BE2C (cell line): ENCODE data around the gene MTHFSD.

Source experiments
- DNase-seq: peaks from one replicate; pipeline ENCODE4 v3.0.0-alpha.2; 2020
- H3K27me3 ChIP-seq: fragments of 250-450 bp; sonication (Bioruptor Pico); 2 replicates; pipeline ENCODE4 v1.5.1; 2020; ENCODE audit warnings: mild to moderate bottlenecking
- H3K36me3 ChIP-seq: fragments of 250-450 bp; sonication (Bioruptor Pico); 2 replicates; pipeline ENCODE4 v1.5.1; 2020; ENCODE audit warnings: mild to moderate bottlenecking
- H3K4me1 ChIP-seq: fragments of 250-450 bp; sonication (Bioruptor Pico); 2 replicates; pipeline ENCODE4 v1.5.1; 2020
- H3K4me3 ChIP-seq: 2 replicates; pipeline ENCODE4 v1.5.1; 2011; ENCODE audit warnings: low read depth, low read length
- H3K9me3 ChIP-seq: fragments of 250-450 bp; sonication (Bioruptor Pico); 2 replicates; pipeline ENCODE4 v1.5.1; 2020
- CTCF ChIP-seq: IDR thresholded peaks from 2 replicates; pipeline ENCODE4 v1.5.1; 2012; ENCODE audit warnings: mild to moderate bottlenecking, low read depth, low read length

MTHFSD gene

GRCh38 chr16:86501989-86502855 lies 52.8 kb downstream of the MTHFSD start:
- H3K4me3 ChIP-seq: no peak overlapping the region
- peaks cover 99% of the 10 kb centered on the region for H3K27me3 ChIP-seq
- no peak for DNase-seq
- no peaks in the 10 kb centered on the region for H3K36me3 ChIP-seq
- H3K9me3 ChIP-seq: no peaks in the 10 kb centered on the region
- H3K4me1 ChIP-seq: no peaks in the 10 kb centered on the region
- no peak for TF ChIP-seq CTCF

DNA sequence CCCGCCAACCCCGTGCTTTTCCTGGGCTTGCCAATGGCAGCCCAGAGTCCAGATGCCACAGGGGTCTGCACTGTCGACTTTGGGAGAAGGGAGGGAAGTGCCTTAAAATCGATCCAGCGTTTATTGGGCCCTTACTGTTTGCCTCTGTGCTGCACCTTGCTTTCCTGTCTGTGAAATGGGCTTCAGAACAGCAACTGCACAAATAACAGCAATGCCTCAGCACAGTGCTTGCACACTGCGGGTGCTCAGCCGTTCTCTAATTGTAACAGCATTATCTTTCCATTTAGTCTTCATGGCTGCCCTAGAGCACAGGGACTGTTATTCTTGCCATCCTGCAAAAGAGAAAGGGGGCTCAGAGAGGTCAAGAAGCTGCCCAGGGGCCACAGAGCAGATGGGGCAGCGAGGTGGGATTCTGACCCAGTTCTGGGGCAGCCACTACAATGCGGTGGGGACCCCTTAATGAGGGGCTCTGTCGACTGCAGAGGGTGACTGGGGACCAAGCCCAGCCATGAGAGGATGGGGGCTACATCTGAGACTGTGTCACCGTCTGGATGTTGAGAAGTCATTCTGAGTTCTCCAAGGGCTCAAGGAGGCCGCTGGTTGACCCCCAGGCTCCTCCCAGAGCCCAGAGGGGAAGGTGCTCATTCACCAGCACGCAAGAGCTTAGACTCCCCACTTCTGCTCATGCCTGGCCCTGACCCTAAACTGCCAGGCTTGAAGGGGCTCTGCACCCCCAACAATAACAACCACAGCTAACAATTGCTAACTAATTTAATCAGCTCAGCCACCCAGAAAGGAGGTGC lies 54.1 kb downstream of the MTHFSD start:
- no peaks in the 10 kb centered on the region for H3K36me3 ChIP-seq
- no peaks in the 10 kb centered on the region for H3K9me3 ChIP-seq
- peaks cover 99% of the 10 kb centered on the region for H3K27me3 ChIP-seq
- H3K4me3 ChIP-seq: no peak overlapping the region
- no peaks in the 10 kb centered on the region for H3K4me1 ChIP-seq
- no peak for DNase-seq
- TF ChIP-seq CTCF: no peak

- DNase-seq: no peak
- H3K4me1 ChIP-seq: no peaks in the 10 kb centered on the region
- H3K36me3 ChIP-seq: no peaks in the 10 kb centered on the region
- H3K9me3 ChIP-seq: no peaks in the 10 kb centered on the region
- no peak overlapping the region for H3K4me3 ChIP-seq
- TF ChIP-seq CTCF: no peak
- H3K27me3 ChIP-seq: peaks cover 99% of the 10 kb centered on the region
Observed at GRCh38 chr16:86499889-86500707, 54.9 kb downstream of the MTHFSD start.

- no peaks in the 10 kb centered on the region for H3K9me3 ChIP-seq
- no peaks in the 10 kb centered on the region for H3K4me1 ChIP-seq
- no peak overlapping the region for H3K4me3 ChIP-seq
- peaks cover 99% of the 10 kb centered on the region for H3K27me3 ChIP-seq
- DNase-seq: no peak
- H3K36me3 ChIP-seq: no peaks in the 10 kb centered on the region
- no peak for TF ChIP-seq CTCF
Observed at GRCh38 chr16:86499440-86499786, 55.6 kb downstream of the MTHFSD start.

DNA sequence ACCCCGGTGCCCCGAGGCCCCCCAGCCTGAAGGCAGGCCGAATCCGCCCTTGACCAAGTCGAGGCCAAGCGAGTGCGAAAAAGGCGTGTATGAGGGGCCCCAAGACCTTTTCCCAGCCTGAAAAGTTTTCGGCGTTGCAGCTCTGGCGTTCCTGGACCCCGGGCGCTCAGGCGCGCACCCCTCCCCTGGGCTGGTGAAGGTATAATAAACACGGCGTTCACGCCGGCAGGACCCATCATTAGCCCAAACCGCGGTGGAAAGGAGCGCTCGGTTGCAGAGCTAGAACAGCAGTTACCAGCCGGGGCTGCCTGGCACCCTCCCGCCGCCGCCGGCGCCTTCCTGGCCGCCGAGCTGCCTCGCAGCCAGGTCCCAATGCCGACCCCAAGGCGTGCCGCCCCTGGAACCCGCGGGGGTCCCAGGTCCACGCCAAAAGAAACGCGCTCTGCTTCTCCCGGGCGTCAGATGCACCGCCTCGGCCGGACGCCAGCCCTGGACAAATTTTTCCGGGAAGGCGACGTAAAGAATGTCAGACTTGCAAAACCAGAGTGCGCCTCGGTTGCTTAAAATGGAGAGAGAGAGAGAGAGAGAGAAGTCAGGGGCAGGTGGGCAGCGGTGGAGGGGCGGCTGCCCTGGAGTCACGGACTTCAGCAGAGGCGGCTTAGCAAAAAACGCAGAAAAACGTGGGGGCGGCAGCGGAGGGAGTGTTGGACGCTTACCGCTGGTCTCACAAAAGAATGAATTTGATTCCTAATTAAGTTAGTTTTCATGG lies 56.2 kb downstream of the MTHFSD start:
- no peak for DNase-seq
- no peaks in the 10 kb centered on the region for H3K4me1 ChIP-seq
- TF ChIP-seq CTCF: no peak
- H3K27me3 ChIP-seq: peaks cover 99% of the 10 kb centered on the region
- H3K36me3 ChIP-seq: no peaks in the 10 kb centered on the region
- no peaks in the 10 kb centered on the region for H3K9me3 ChIP-seq
- no peak overlapping the region for H3K4me3 ChIP-seq
